Measurements from ENCODE around the gene EOLA1. TPM values are rescaled to one million over a fixed set of nuclear protein-coding genes. Genes with fewer than 3 reads are reported as not detected.
"Not testable (repeated sequence)": the region's sequence is repeated elsewhere in the genome, so short reads cannot be mapped to it uniquely, and the experiment has no call there.

The EOLA1 gene
- total and polyA plus RNA-seq, 2 experiments from 2014 or later: 2.5 to 3.3 TPM

DNA sequence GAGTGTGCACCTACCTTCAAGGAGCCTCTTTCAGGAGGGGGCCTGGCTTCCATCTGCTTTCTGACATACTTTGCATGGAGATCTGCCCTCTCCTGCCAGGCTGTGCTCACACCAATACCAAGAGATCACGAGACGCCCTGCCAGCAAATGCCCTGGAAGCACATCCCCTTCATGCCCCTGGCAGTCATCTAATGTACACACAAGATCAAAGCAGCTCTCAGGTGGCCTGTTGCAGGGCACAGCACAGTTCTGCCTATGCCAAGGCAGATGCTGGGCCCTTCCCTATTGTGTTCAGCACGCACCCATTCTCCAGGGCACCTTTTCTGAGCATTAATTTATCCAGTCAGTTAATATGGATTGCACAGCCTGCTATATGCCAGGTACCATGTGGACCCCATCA, 7.9 kb upstream of the EOLA1 start:
- not testable (repeated sequence) for DNase-seq (ENCODE audit: low spot score); ATAC-seq; H3K9me2 ChIP-seq (ENCODE audit: insufficient read depth); H3K4me2 ChIP-seq; H3K27me3 Mint-ChIP-seq (ENCODE audit: insufficient read depth, low read depth, poor library complexity); H3K4me3 Mint-ChIP-seq; H3K9me3 Mint-ChIP-seq; H3K4me3 ChIP-seq; H3K27me3 ChIP-seq (ENCODE audit: insufficient read depth); H3K27ac Mint-ChIP-seq; H2AFZ ChIP-seq; H3K36me3 Mint-ChIP-seq (ENCODE audit: low read depth); H3K79me2 ChIP-seq (replicated peaks; ENCODE audit: insufficient read depth); H3K27ac ChIP-seq (ENCODE audit: low read depth); H3K36me3 ChIP-seq (ENCODE audit: insufficient read depth); H3K4me1 Mint-ChIP-seq; H3K4me1 ChIP-seq (ENCODE audit: insufficient read depth); H3F3A ChIP-seq (replicated peaks; ENCODE audit: low read depth); H4K20me1 ChIP-seq (replicated peaks; ENCODE audit: insufficient read depth)

DNA sequence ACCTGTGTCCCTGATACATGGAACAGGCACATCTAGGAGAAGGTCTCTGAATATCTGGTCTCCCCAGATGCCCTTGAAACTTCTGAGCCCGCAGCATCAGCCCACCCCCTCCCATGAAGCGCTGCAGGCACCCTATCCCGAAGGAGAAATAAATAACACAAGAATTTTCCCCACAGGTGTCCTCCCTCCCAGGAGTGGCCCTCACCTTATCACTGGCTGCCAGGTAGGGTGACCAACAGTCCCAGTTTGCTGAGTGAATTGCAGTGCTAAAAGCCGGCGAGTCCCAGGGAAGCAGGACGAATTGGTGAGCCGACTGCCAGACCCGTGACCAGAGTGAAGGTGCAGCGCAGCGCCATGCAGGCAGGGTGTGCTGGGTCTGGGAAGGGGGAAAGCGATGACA, 6.8 kb upstream of the EOLA1 start:
- H3K4me2 ChIP-seq; H3F3A ChIP-seq (replicated peaks; ENCODE audit: low read depth); H3K4me1 Mint-ChIP-seq; ATAC-seq; H3K4me3 ChIP-seq; H3K9me2 ChIP-seq (ENCODE audit: insufficient read depth); H3K27me3 ChIP-seq (ENCODE audit: insufficient read depth); H3K4me3 Mint-ChIP-seq; H2AFZ ChIP-seq; DNase-seq (ENCODE audit: low spot score); H3K27ac Mint-ChIP-seq; H3K36me3 ChIP-seq (ENCODE audit: insufficient read depth); H4K20me1 ChIP-seq (replicated peaks; ENCODE audit: insufficient read depth); H3K79me2 ChIP-seq (replicated peaks; ENCODE audit: insufficient read depth); H3K9me3 Mint-ChIP-seq; H3K4me1 ChIP-seq (ENCODE audit: insufficient read depth); H3K27ac ChIP-seq (ENCODE audit: low read depth); H3K27me3 Mint-ChIP-seq (ENCODE audit: insufficient read depth, low read depth, poor library complexity); H3K36me3 Mint-ChIP-seq (ENCODE audit: low read depth): not testable (repeated sequence)

DNA sequence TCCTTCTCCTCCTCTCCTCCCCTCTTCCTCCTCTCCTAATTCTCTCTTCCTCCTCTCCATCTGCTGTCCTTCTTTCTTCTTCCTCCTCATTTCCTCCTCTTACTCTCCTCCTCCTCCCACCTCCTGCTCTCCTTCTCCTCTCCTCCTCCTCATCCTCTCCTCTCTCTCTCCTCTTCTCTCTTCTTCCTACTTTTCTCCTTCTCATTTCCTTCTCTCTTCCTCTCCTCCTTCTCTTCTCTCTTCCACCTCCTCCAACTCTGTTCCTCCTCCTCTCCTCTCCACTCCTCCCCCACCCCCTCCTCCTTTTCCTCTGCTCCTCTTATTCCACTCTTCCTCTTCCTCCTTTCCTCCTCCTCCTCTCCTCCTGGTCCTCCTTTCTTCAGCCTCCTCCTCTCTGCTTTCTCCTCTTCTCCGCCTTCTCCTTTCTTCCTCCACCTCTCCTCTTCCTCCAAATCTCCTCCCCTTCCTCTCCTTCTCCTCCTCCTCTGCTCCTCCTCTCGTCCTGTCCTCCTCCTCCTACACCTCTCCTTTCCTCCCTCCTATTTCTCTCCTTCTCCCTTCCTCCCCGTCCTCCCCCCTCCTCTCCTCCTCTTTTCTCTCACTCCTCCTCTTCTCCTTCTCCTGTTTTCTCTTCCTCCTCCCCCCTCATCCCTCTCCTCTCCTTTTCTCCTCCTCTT, 5.7 kb upstream of the EOLA1 start:
- not testable (repeated sequence) for ATAC-seq; H3K4me3 Mint-ChIP-seq; H3K4me1 Mint-ChIP-seq; H3K4me1 ChIP-seq (ENCODE audit: insufficient read depth); H3K4me3 ChIP-seq; H4K20me1 ChIP-seq (replicated peaks; ENCODE audit: insufficient read depth); H3K27me3 ChIP-seq (ENCODE audit: insufficient read depth); H3K27me3 Mint-ChIP-seq (ENCODE audit: insufficient read depth, low read depth, poor library complexity); H3K9me2 ChIP-seq (ENCODE audit: insufficient read depth); H2AFZ ChIP-seq; H3K79me2 ChIP-seq (replicated peaks; ENCODE audit: insufficient read depth); H3F3A ChIP-seq (replicated peaks; ENCODE audit: low read depth); H3K36me3 ChIP-seq (ENCODE audit: insufficient read depth); H3K9me3 Mint-ChIP-seq; H3K4me2 ChIP-seq; DNase-seq (ENCODE audit: low spot score); H3K27ac ChIP-seq (ENCODE audit: low read depth); H3K27ac Mint-ChIP-seq; H3K36me3 Mint-ChIP-seq (ENCODE audit: low read depth)

DNA sequence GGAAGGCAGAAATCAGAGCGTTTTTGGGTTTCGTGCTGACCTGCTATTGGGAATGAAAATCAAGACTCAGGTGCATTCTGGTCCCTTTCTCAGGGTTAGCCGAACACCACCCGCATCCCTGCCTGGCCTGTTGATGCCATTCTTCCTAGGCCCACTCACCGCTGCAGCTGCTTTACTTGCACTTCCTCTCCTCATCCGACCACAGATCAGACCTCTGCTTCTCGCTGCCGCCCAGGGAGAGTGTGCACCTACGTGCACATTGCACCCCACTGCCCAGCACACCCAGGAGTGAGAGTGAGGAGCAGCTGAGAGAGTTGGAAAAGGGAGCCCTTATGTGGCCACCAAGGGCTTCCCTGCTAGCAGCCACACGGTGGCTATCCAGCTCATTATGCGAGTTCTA, 3.3 kb upstream of the EOLA1 start:
- H4K20me1 ChIP-seq (replicated peaks; ENCODE audit: insufficient read depth); H3K36me3 ChIP-seq (ENCODE audit: insufficient read depth); H3K4me1 ChIP-seq (ENCODE audit: insufficient read depth); H3K4me1 Mint-ChIP-seq; H2AFZ ChIP-seq; H3K9me3 Mint-ChIP-seq; H3K4me3 ChIP-seq; DNase-seq (ENCODE audit: low spot score); H3K27ac ChIP-seq (ENCODE audit: low read depth); H3F3A ChIP-seq (replicated peaks; ENCODE audit: low read depth); H3K27ac Mint-ChIP-seq; H3K27me3 Mint-ChIP-seq (ENCODE audit: insufficient read depth, low read depth, poor library complexity); H3K9me2 ChIP-seq (ENCODE audit: insufficient read depth); ATAC-seq; H3K4me3 Mint-ChIP-seq; H3K27me3 ChIP-seq (ENCODE audit: insufficient read depth); H3K36me3 Mint-ChIP-seq (ENCODE audit: low read depth); H3K4me2 ChIP-seq; H3K79me2 ChIP-seq (replicated peaks; ENCODE audit: insufficient read depth): not testable (repeated sequence)

All from GM23338 (cell line).